ENCODE results near the gene GPHN. TPM values are rescaled to one million over a fixed set of nuclear protein-coding genes. Genes with fewer than 3 reads are reported as not detected.

The GPHN gene
- total RNA-seq, 4 donors from 2014 or later, result 9.1 to 21.1 (median 15.9) TPM

DNA sequence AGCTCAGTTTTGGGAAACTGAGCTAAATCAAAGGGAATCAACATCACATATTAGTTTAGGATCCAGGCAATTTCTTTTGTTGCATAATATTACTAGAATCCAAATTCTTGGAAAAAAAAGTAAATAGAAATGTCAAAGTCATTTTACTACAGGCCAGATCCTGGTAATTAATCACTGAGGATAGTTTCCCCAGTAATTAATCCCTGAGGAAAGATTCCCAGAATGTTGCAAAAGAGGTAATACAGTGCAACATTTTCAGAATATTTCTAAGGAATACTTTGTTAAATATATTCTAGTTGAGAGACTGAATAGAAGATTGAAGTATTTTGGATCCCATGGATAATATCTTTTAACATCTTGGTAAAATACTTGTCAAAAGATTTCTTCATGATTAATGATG, 474.3 kb downstream of the GPHN start:
- intact Hi-C loops (cut with DNase I), result no loop called here
- Histone ChIP-seq H3K4me1 (peaks cover 0 to 7% (median 0%) of the 10 kb centered on the region in 4 donors), H3K27me3 (no peaks in the 10 kb centered on the region)

DNA sequence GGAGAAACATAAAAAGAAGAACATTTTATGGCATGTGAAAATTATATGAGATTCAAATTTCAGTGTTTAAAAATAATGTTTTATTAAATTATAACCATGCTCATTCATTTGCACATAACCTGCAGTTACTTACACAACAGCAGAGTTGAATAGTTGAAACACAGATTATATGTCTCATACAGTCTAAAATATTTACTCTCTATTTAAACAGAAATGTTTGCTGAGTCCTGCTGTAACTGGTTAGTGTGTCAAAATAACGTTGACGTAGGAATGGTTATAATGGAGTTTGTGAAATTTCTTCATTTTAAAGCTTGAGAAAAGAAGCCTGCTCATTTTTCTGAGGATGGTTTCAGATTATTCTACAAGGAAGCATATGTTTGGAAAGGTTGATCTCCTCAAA, 484.8 kb downstream of the GPHN start:
- Histone ChIP-seq H3K27ac (replicated peaks in 1 of 4) (no peak overlapping the region), H3K36me3 (peaks cover 0 to 8% (median 2%) of the 10 kb centered on the region in 4 donors), H3K4me1 (no peaks in the 10 kb centered on the region), H3K4me3 (no peak overlapping the region), H3K9me3 (no peaks in the 10 kb centered on the region), H3K27me3 (no peaks in the 10 kb centered on the region)
- intact Hi-C loops (cut with DNase I), result no loop called here
- DNase-seq (ENCODE audit: extremely low spot score), result no peak
- TF ChIP-seq, protein P1, sequence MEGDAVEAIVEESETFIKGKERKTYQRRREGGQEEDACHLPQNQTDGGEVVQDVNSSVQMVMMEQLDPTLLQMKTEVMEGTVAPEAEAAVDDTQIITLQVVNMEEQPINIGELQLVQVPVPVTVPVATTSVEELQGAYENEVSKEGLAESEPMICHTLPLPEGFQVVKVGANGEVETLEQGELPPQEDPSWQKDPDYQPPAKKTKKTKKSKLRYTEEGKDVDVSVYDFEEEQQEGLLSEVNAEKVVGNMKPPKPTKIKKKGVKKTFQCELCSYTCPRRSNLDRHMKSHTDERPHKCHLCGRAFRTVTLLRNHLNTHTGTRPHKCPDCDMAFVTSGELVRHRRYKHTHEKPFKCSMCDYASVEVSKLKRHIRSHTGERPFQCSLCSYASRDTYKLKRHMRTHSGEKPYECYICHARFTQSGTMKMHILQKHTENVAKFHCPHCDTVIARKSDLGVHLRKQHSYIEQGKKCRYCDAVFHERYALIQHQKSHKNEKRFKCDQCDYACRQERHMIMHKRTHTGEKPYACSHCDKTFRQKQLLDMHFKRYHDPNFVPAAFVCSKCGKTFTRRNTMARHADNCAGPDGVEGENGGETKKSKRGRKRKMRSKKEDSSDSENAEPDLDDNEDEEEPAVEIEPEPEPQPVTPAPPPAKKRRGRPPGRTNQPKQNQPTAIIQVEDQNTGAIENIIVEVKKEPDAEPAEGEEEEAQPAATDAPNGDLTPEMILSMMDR (IDR thresholded peaks at IDR 0.05), result no peak
- TF ChIP-seq EP300 (IDR thresholded peaks at IDR 0.05) (no peak), POLR2A (IDR thresholded peaks at IDR 0.05; ENCODE audit: low read depth) (no peak), POLR2AphosphoS5 (IDR thresholded peaks at IDR 0.05) (no peak)
- 84% methylated on average over 2 of the region's 2 CpGs for WGBS

More for the DNA sequence above, 474.3 kb downstream of the GPHN start:
- Histone ChIP-seq H3K4me3 (no peak overlapping the region), H3K9me3 (no peaks in the 10 kb centered on the region), H3K27ac (replicated peaks in 1 of 4) (no peak overlapping the region), H3K36me3 (peaks cover 0 to 4% (median 0%) of the 10 kb centered on the region in 4 donors)
- no peak for TF ChIP-seq POLR2AphosphoS5 (IDR thresholded peaks at IDR 0.05)
- TF ChIP-seq POLR2A (IDR thresholded peaks at IDR 0.05; ENCODE audit: low read depth), result no peak
- TF ChIP-seq EP300 (IDR thresholded peaks at IDR 0.05), result no peak
- TF ChIP-seq, protein P1 (IDR thresholded peaks at IDR 0.05), result no peak
- no peak for DNase-seq (ENCODE audit: extremely low spot score)

DNA sequence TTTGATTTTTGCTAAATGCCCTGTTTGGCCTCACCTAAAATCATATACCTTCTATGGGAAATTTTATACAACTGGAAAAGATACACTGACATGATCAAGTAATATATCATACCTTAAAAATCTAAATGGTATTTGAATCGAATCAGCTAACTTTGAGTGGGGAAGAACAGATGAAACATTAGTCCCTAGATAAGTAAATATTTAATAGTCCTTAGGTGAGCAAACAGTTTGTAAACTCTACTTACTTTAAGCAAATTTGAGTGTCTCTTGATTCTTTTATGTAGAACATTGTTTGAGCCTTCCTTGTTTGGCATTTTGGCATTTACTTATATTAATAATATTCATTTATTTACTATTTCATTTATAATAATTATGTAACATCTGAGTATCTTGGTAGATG, 485.6 kb downstream of the GPHN start:
- Histone ChIP-seq H3K27ac (replicated peaks in 1 of 4) (no peak overlapping the region), H3K4me1 (no peaks in the 10 kb centered on the region), H3K4me3 (no peak overlapping the region), H3K27me3 (no peaks in the 10 kb centered on the region), H3K9me3 (no peaks in the 10 kb centered on the region), H3K36me3 (peaks cover 0 to 14% (median 2%) of the 10 kb centered on the region in 4 donors)
- 90% methylated on average over 1 of the region's 1 CpG for WGBS
- DNase-seq (ENCODE audit: extremely low spot score), result no peak
- TF ChIP-seq, protein P1 (IDR thresholded peaks at IDR 0.05), result no peak
- TF ChIP-seq POLR2A (IDR thresholded peaks at IDR 0.05; ENCODE audit: low read depth), result no peak
- TF ChIP-seq EP300 (IDR thresholded peaks at IDR 0.05), result no peak
- intact Hi-C loops (cut with DNase I), result no loop called here

DNA sequence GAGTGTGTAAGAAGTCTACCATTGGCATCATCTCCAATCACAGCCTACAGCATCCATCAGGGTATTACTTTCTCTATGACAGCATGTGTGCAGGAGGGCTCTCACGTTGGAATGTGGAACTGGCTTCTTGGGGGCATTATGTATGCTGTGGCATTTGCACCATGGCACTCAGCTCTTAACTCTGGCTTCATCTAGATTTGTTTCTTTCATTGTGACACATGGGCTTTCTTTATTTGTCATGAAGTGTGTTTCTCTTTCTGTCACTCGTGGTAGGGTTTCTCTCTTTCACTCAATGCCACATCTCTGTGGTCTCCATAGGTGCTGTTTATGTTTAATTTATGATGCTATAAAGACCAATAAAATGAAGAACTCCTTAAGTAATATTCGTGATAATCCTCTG, 490.1 kb downstream of the GPHN start:
- intact Hi-C loops (cut with DNase I), result no loop called here
- 92% methylated on average over 3 of the region's 3 CpGs for WGBS

More for the DNA sequence above, 490.1 kb downstream of the GPHN start:
- no peaks in the 10 kb centered on the region for H3K9me3 ChIP-seq
- H3K4me1 ChIP-seq, result no peaks in the 10 kb centered on the region
- H3K27me3 ChIP-seq, result no peaks in the 10 kb centered on the region
- TF ChIP-seq, protein P1 (IDR thresholded peaks at IDR 0.05), result no peak
- no peak for TF ChIP-seq POLR2AphosphoS5 (IDR thresholded peaks at IDR 0.05)
- TF ChIP-seq EP300 (IDR thresholded peaks at IDR 0.05), result no peak
- TF ChIP-seq POLR2A (IDR thresholded peaks at IDR 0.05; ENCODE audit: low read depth), result no peak
- H3K36me3 ChIP-seq, result peaks cover 0 to 14% (median 2%) of the 10 kb centered on the region in 4 donors
- no peak overlapping the region for H3K27ac ChIP-seq (replicated peaks in 1 of 4)
- H3K4me3 ChIP-seq, result no peak overlapping the region
- DNase-seq (ENCODE audit: extremely low spot score), result no peak

Data from esophagus muscularis mucosa (tissue), 4 donors.